ENCODE measurements around the gene PIM3.

GRCh38 chr22:49999946-50000586 is 39.5 kb downstream of the PIM3 start:
- TF ChIP-seq CTCF (IDR thresholded peaks at IDR 0.05), result no peak
- TF ChIP-seq NFYB (CRISPR knock-in tag; conservative IDR thresholded peaks at IDR 0.05; ENCODE audit: low read depth), result no peak
- TF ChIP-seq SMAD3 (CRISPR knock-in tag; IDR thresholded peaks at IDR 0.05; ENCODE audit: borderline replicate concordance), result no peak
